ENCODE data around the gene TRUB1. TPM values are rescaled to one million over a fixed set of nuclear protein-coding genes. Genes with fewer than 3 reads are reported as not detected.

The TRUB1 gene
- total RNA-seq, 1 experiment from 2014 or later = 26.3 TPM

Other genes with a start within 250 kb of the TRUB1 start
- gene FHIP2A, start 116.4 kb upstream of the TRUB1 start, total RNA-seq (2014; rRNA removed; shearing (Covaris generic)) = 10.2 and 13.6 TPM in 2 replicates
- 0.12 and 0.39 TPM in 2 replicates for gene ATRNL1, start 155.2 kb downstream of the TRUB1 start, total RNA-seq (2014; rRNA removed; shearing (Covaris generic))